HG03039 (cell line): Measurements from ENCODE around the gene ATRIP.
A peak's percentile ranks its signal among the peaks of the same experiment; 100 is the strongest.
"Not testable (repeated sequence)": the region's sequence is repeated elsewhere in the genome, so short reads cannot be mapped to it uniquely, and the experiment has no call there.

ENCODE experiments used
- ATAC-seq: cut with Tn5 transposase; IDR thresholded peaks from one replicate; pipeline ENCODE4 v1.9.1; 2021; ENCODE audit warnings: mild to moderate bottlenecking, moderate library complexity; ENCODE audit not compliant: unreplicated experiment

ATRIP gene

GRCh38 chr3:48467110-48467454, 20.5 kb downstream of the ATRIP start:
- ATAC-seq = no peak

- ATAC-seq = no peak
These were observed 21.1 kb downstream of the ATRIP start for GRCh38 chr3:48467473-48468267.

- no peak for ATAC-seq
These were observed 21.8 kb downstream of the ATRIP start for GRCh38 chr3:48468329-48468731.

GRCh38 chr3:48469046-48469915, 22.7 kb downstream of the ATRIP start:
- no peak for ATAC-seq

- no peak for ATAC-seq
These were observed 23.7 kb downstream of the ATRIP start for GRCh38 chr3:48470286-48470685.

- ATAC-seq = peak; percentile 8
These were observed 26.1 kb downstream of the ATRIP start for GRCh38 chr3:48472673-48472922.

GRCh38 chr3:48472923-48473616, 26.5 kb downstream of the ATRIP start:
- peak; percentile 75 for ATAC-seq

- no peak for ATAC-seq
These were observed 27.0 kb downstream of the ATRIP start for GRCh38 chr3:48473617-48473952.

- not testable (repeated sequence) for ATAC-seq
These were observed 27.5 kb downstream of the ATRIP start for GRCh38 chr3:48474031-48474430.

GRCh38 chr3:48474619-48475018, 28.1 kb downstream of the ATRIP start:
- ATAC-seq = no peak

GRCh38 chr3:48475188-48475587, 28.7 kb downstream of the ATRIP start:
- no peak for ATAC-seq

- no peak for ATAC-seq
These were observed 30.0 kb downstream of the ATRIP start for GRCh38 chr3:48476426-48477053.

- no peak for ATAC-seq
These were observed 31.5 kb downstream of the ATRIP start for GRCh38 chr3:48477959-48478520.

GRCh38 chr3:48478626-48479555, 32.4 kb downstream of the ATRIP start:
- no peak for ATAC-seq

- not testable (repeated sequence) for ATAC-seq
These were observed 34.4 kb downstream of the ATRIP start for GRCh38 chr3:48480891-48481290.

GRCh38 chr3:48482822-48483221, 36.3 kb downstream of the ATRIP start:
- not testable (repeated sequence) for ATAC-seq

GRCh38 chr3:48486952-48487351, 40.4 kb downstream of the ATRIP start:
- no peak for ATAC-seq

- no peak for ATAC-seq
These were observed 46.1 kb downstream of the ATRIP start for GRCh38 chr3:48492461-48493202.

GRCh38 chr3:48493203-48493501, 46.6 kb downstream of the ATRIP start:
- ATAC-seq = no peak

GRCh38 chr3:48500656-48501055, 54.1 kb downstream of the ATRIP start:
- ATAC-seq = no peak
